OCI-LY1 (cell line): ENCODE data around the gene ESPN.
A peak's percentile ranks its signal among the peaks of the same experiment; 100 is the strongest.

Experiments used
- EZH2 ChIP-seq: fragments of 200-600 bp; sonication (generic), shearing (Covaris generic); IDR thresholded peaks from 2 replicates; pipeline ENCODE4 v1.8.0; 2017; ENCODE audit warnings: borderline replicate concordance, mixed run types, mild to moderate bottlenecking, antibody characterized with exemption, low read length, moderate library complexity, mixed read lengths
- TF ChIP-seq, protein P1 (sequence below): fragments of 200-600 bp; sonication (generic), shearing (Covaris generic); IDR thresholded peaks from 2 replicates; pipeline ENCODE4 v1.5.1; 2017; ENCODE audit warnings: mild to moderate bottlenecking, antibody characterized with exemption, low read length, moderate library complexity, mixed read lengths

DNA sequence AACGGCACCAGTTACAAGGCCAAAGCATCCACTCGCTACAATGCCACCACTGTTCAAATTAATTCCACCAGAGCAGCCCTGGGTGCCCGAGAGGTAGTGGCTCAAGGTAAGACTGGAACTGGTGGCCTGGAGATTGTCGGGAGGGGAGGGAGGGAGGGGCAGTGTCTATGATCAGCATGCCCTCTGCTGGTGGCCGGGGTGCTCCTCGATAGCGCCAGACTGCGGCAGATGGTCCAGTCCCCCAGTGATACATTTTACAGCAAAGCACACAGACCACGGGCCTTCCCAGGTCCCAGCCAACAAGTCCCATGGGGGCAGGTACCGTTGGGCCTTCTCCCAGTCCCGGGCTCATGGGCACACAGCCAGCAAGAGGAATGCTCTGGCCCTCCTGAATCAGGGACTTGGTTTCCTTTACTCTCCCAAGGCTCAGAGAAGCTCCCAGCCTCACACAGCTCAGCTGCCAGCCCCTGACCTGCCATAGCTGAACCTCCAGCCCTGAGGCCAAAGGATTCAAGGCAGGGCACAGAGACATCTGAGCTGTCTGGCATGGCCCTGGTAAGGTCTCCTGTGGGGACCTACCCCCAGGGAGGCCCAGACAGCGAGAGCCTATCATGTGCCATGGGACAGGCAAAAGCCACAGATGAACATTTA lies 46.4 kb upstream of the ESPN start:
- TF ChIP-seq, protein P1, sequence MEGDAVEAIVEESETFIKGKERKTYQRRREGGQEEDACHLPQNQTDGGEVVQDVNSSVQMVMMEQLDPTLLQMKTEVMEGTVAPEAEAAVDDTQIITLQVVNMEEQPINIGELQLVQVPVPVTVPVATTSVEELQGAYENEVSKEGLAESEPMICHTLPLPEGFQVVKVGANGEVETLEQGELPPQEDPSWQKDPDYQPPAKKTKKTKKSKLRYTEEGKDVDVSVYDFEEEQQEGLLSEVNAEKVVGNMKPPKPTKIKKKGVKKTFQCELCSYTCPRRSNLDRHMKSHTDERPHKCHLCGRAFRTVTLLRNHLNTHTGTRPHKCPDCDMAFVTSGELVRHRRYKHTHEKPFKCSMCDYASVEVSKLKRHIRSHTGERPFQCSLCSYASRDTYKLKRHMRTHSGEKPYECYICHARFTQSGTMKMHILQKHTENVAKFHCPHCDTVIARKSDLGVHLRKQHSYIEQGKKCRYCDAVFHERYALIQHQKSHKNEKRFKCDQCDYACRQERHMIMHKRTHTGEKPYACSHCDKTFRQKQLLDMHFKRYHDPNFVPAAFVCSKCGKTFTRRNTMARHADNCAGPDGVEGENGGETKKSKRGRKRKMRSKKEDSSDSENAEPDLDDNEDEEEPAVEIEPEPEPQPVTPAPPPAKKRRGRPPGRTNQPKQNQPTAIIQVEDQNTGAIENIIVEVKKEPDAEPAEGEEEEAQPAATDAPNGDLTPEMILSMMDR = peak; percentile 36
- TF ChIP-seq EZH2 = no peak
